H1 (cell line): ENCODE results near the gene RTKN2. TPM values are rescaled to one million over a fixed set of nuclear protein-coding genes. Genes with fewer than 3 reads are reported as not detected.

ENCODE experiments used
- ASH2L ChIP-seq: fragments of 200-600, 300-600 bp; sonication (generic); IDR thresholded peaks from one replicate; pipeline ENCODE4 v1.7.1; 2017; ENCODE audit warnings: low read length
- BCL11A ChIP-seq, 2 experiments: IDR thresholded peaks; one replicate each; pipeline ENCODE4 v1.6.1; 2011; ENCODE audit warnings: low read depth in 2 of 2, low read length in 2 of 2, mild to moderate bottlenecking in 2 of 2
- EZH2 ChIP-seq: fragments of 200-600 bp; sonication (generic); IDR thresholded peaks from 2 replicates; pipeline ENCODE4 v1.7.1; 2012; ENCODE audit warnings: low read depth, mild to moderate bottlenecking, moderate library complexity, low read length, inconsistent platforms; ENCODE audit not compliant: severe bottlenecking
- polyA plus RNA-seq, 7 experiments: library from polyadenylated mRNA; depleted of rRNA in 3 of 7; stranded (reverse) in 5 of 7; unstranded in 2 of 7; fragments of >200 nt in 5 of 7; fragments of 200-250 nt in 2 of 7; gene quantifications; 1 replicate in 5 of 7; 2 replicates in 1 of 7; 4 replicates in 1 of 7; pipeline versions ENCODE4 v1.2.1 to v1.2.3, GENCODE V29; 2011 to 2013; ENCODE audit warnings: missing spikeins in 2 of 7, mixed read lengths in 2 of 7
- total RNA-seq: library from RNA; stranded (reverse); fragmentation: NEBNext Ultra II Directional; extraction: Animal tissue kit (Norgen Biotek cat#: 25700); gene quantifications from 2 replicates; pipeline ENCODE4 v1.2.1, GENCODE V29; 2021

The RTKN2 gene
- total and polyA plus RNA-seq, 2 of the 8 experiments (the other 6 are each of a cell fraction or from before 2014, with no cell fraction given): 5.1 to 24.6 TPM

DNA sequence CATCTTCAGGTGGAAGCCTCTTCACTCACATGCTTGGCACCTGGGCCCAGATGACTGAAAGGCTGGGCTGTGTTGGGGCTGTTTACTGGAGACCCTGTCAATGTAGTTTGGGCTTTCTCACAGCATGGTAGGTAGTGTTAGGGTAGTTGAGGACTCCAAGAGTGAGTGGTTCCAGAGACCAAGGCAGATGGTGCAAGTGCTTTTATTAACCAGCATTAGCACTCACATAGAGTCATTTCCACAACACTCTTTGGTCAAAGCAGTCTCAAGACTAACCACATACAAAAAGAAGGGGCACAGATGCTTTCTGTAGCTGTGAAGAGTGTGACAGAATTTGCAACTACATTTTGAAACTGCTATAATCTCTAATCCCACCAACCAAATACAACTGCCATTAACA, 135.0 kb downstream of the RTKN2 start (continued):
- TF ChIP-seq ASH2L: no peak
- no peak for TF ChIP-seq EZH2
- TF ChIP-seq BCL11A (IDR thresholded peaks at IDR 0.05; ENCODE audit: low read depth in 2 of 2, low read length in 2 of 2): no peak

Other genes with a start within 250 kb of the RTKN2 start
- gene ZNF365, start 105.5 kb upstream of the RTKN2 start, total RNA-seq: 0.42 and 0.43 TPM in 2 replicates
- gene ZNF365, start 105.5 kb upstream of the RTKN2 start, polyA plus RNA-seq (2011; rRNA removed): 0.24 and 0.41 TPM in 2 replicates